Measurements from ENCODE around the gene CADPS2.

CADPS2 gene

GRCh38 chr7:122572706-122573105 is 313.6 kb downstream of the CADPS2 start:
- TF ChIP-seq CTCF (IDR thresholded peaks at IDR 0.05; ENCODE audit: low read depth, low read length): no peak
- Histone ChIP-seq H3K4me3 (ENCODE audit: low read depth, low read length) (no peak overlapping the region), H3K27me3 (ENCODE audit: insufficient read depth, low read depth, severe bottlenecking) (no peaks in the 10 kb centered on the region), H3K27ac (no peak overlapping the region), H3K36me3 (no peaks in the 10 kb centered on the region), H3K9me3 (ENCODE audit: severe bottlenecking) (no peaks in the 10 kb centered on the region)
- DNase-seq: no peak

- no peaks in the 10 kb centered on the region for H3K9me3 ChIP-seq (ENCODE audit: severe bottlenecking)
- no peaks in the 10 kb centered on the region for H3K36me3 ChIP-seq
- DNase-seq: no peak
- no peak overlapping the region for H3K4me3 ChIP-seq (ENCODE audit: low read depth, low read length)
- no peak overlapping the region for H3K27ac ChIP-seq
- TF ChIP-seq CTCF (IDR thresholded peaks at IDR 0.05; ENCODE audit: low read depth, low read length): no peak
- no peaks in the 10 kb centered on the region for H3K27me3 ChIP-seq (ENCODE audit: insufficient read depth, low read depth, severe bottlenecking)
These were observed 324.9 kb downstream of the CADPS2 start for GRCh38 chr7:122561326-122561725.

- no peaks in the 10 kb centered on the region for H3K9me3 ChIP-seq (ENCODE audit: severe bottlenecking)
- H3K27ac ChIP-seq: no peak overlapping the region
- no peaks in the 10 kb centered on the region for H3K36me3 ChIP-seq
- no peak for DNase-seq
- H3K4me3 ChIP-seq (ENCODE audit: low read depth, low read length): no peak overlapping the region
- no peaks in the 10 kb centered on the region for H3K27me3 ChIP-seq (ENCODE audit: insufficient read depth, low read depth, severe bottlenecking)
- no peak for TF ChIP-seq CTCF (IDR thresholded peaks at IDR 0.05; ENCODE audit: low read depth, low read length)
These were observed 329.3 kb downstream of the CADPS2 start for GRCh38 chr7:122556873-122557542.

- DNase-seq: no peak
- Histone ChIP-seq H3K27me3 (ENCODE audit: insufficient read depth, low read depth, severe bottlenecking) (no peaks in the 10 kb centered on the region), H3K27ac (no peak overlapping the region), H3K9me3 (ENCODE audit: severe bottlenecking) (no peaks in the 10 kb centered on the region), H3K4me3 (ENCODE audit: low read depth, low read length) (no peak overlapping the region), H3K36me3 (no peaks in the 10 kb centered on the region)
- TF ChIP-seq CTCF (IDR thresholded peaks at IDR 0.05; ENCODE audit: low read depth, low read length): no peak
These were observed 330.0 kb downstream of the CADPS2 start for GRCh38 chr7:122556219-122556618.

GRCh38 chr7:122553761-122554160 is 332.5 kb downstream of the CADPS2 start:
- H3K27me3 ChIP-seq (ENCODE audit: insufficient read depth, low read depth, severe bottlenecking): no peaks in the 10 kb centered on the region
- no peaks in the 10 kb centered on the region for H3K36me3 ChIP-seq
- TF ChIP-seq CTCF (IDR thresholded peaks at IDR 0.05; ENCODE audit: low read depth, low read length): no peak
- no peak overlapping the region for H3K4me3 ChIP-seq (ENCODE audit: low read depth, low read length)
- no peak for DNase-seq
- H3K27ac ChIP-seq: no peak overlapping the region
- H3K9me3 ChIP-seq (ENCODE audit: severe bottlenecking): no peaks in the 10 kb centered on the region

- H3K9me3 ChIP-seq (ENCODE audit: severe bottlenecking): no peaks in the 10 kb centered on the region
- TF ChIP-seq CTCF (IDR thresholded peaks at IDR 0.05; ENCODE audit: low read depth, low read length): no peak
- no peak overlapping the region for H3K4me3 ChIP-seq (ENCODE audit: low read depth, low read length)
- H3K27ac ChIP-seq: no peak overlapping the region
- no peaks in the 10 kb centered on the region for H3K36me3 ChIP-seq
- H3K27me3 ChIP-seq (ENCODE audit: insufficient read depth, low read depth, severe bottlenecking): no peaks in the 10 kb centered on the region
- DNase-seq: no peak
These were observed 333.5 kb downstream of the CADPS2 start for GRCh38 chr7:122552769-122553168.
